Measurements from ENCODE around the gene MUC4. TPM values are rescaled to one million over a fixed set of nuclear protein-coding genes. Genes with fewer than 3 reads are reported as not detected.
"Not testable (repeated sequence)": the region's sequence is repeated elsewhere in the genome, so short reads cannot be mapped to it uniquely, and the experiment has no call there.

Gene MUC4
- total and polyA plus RNA-seq, 4 donors: 0.59 to 6.3 (median 2.0) TPM

DNA sequence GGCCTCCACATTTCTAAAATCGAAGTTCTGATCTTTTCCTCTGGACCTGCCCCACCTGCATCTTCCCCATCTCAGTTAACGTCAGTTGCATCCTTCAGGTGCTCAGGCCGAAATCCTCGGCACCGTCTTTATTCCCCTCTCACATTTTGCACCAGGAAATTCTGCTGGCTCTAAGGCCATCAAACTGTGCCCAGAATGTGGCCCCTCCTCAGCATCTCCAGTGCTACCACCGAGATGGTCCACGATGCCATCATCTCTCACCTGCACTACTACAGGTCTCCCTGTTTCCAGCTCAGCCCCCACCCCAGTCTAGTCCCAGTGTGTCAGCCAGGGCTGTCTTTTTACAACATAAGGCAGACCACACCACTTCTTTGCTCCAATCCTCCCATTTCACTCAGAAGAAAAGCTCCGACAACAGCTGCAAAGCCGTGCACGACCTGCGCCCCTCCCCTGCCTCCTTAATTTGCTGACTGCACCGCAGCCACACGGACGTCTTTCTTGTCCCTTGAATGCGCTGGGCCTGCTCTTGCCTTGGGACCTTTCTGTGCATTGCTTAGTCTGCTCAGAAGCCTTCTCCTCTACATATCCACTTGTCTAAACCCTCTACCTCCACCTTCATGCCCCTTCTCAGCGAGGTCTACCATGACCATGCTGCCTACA, 76.6 kb downstream of the MUC4 start:
- WGBS (ENCODE audit: insufficient coverage): 69% methylated on average over 15 of the region's 16 CpGs
- no peak overlapping the region for H3K27ac ChIP-seq (ENCODE audit: low read depth, low read length)
- peaks cover 3% of the 10 kb centered on the region for H3K4me1 ChIP-seq (ENCODE audit: control insufficient read depth, insufficient read depth, low read length)
- no peaks in the 10 kb centered on the region for H3K9me3 ChIP-seq (ENCODE audit: control insufficient read depth, insufficient read depth, low read length)
- H3K4me3 ChIP-seq (ENCODE audit: low read depth, low read length): no peak overlapping the region
- no peaks in the 10 kb centered on the region for H3K27me3 ChIP-seq (ENCODE audit: control insufficient read depth, insufficient read depth, low read length)
- peaks cover 15% of the 10 kb centered on the region for H3K36me3 ChIP-seq (ENCODE audit: control insufficient read depth, insufficient read depth, low read length)
- no peak for DNase-seq (ENCODE audit: low read depth in 4 of 6, low spot score in 6 of 6)

GRCh38 chr3:195732940-195733339, 78.8 kb downstream of the MUC4 start:
- Histone ChIP-seq H3K4me3 (ENCODE audit: low read depth, low read length) (no peak overlapping the region), H3K27me3 (ENCODE audit: control insufficient read depth, insufficient read depth, low read length) (no peaks in the 10 kb centered on the region), H3K4me1 (ENCODE audit: control insufficient read depth, insufficient read depth, low read length) (peaks cover 3% of the 10 kb centered on the region), H3K36me3 (ENCODE audit: control insufficient read depth, insufficient read depth, low read length) (peaks cover 19% of the 10 kb centered on the region), H3K9me3 (ENCODE audit: control insufficient read depth, insufficient read depth, low read length) (no peaks in the 10 kb centered on the region), H3K27ac (ENCODE audit: low read depth, low read length) (no peak overlapping the region)
- no peak for DNase-seq (ENCODE audit: low read depth in 4 of 6, low spot score in 6 of 6)
- WGBS (ENCODE audit: insufficient coverage): 70% methylated on average over 12 of the region's 12 CpGs

GRCh38 chr3:195731356-195731905, 80.3 kb downstream of the MUC4 start:
- 70% methylated on average over 11 of the region's 11 CpGs for WGBS (ENCODE audit: insufficient coverage)
- H3K36me3 ChIP-seq (ENCODE audit: control insufficient read depth, insufficient read depth, low read length): peaks cover 19% of the 10 kb centered on the region

DNA sequence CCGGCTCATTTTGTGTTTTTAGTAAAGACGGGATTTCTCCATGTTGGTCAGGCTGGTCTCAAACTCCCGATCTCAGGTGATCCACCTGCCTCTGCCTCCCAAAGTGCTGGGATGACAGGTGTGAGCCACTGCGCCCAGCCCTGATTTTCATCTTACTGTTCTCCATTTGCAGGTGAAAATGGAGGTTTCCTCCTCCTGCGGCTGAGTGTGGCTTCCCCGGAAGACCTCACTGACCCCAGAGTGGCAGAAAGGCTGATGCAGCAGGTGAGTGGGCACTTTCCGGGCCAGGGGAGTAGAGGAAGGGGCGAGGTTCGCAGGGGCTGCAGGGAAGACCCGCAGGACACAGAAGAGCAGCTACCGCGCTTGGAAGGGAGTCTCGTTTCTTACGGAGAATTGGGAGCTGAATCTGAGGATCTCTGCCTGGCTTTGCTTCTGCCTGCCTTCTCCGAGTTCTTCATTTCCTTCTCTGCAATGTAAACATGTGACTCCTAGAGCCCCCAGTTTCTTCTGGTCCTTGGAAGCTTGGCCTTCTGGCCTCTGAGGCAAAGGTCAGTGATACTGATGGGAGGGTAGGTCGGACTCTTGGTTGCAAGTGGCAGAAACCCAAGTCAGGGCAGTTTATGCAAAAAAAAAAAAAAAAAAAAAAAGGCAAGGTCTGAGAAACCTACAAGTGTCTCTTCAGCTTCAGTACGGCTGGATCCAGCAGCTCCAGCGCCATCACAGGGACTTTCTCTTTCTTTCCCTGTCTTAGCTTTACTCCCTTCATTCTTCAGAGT, 82.1 kb downstream of the MUC4 start:
- WGBS (ENCODE audit: insufficient coverage): 87% methylated on average over 18 of the region's 18 CpGs
- H3K4me3 ChIP-seq (ENCODE audit: low read depth, low read length): no peak overlapping the region
- H3K27me3 ChIP-seq (ENCODE audit: control insufficient read depth, insufficient read depth, low read length): no peaks in the 10 kb centered on the region
- no peak overlapping the region for H3K27ac ChIP-seq (ENCODE audit: low read depth, low read length)
- no peaks in the 10 kb centered on the region for H3K9me3 ChIP-seq (ENCODE audit: control insufficient read depth, insufficient read depth, low read length)
- DNase-seq (ENCODE audit: low read depth in 4 of 6, low spot score in 6 of 6): no peak
- H3K4me1 ChIP-seq (ENCODE audit: control insufficient read depth, insufficient read depth, low read length): peaks cover 3% of the 10 kb centered on the region
- H3K36me3 ChIP-seq (ENCODE audit: control insufficient read depth, insufficient read depth, low read length): peaks cover 15% of the 10 kb centered on the region

More at GRCh38 chr3:195731356-195731905, 80.3 kb downstream of the MUC4 start:
- H3K9me3 ChIP-seq (ENCODE audit: control insufficient read depth, insufficient read depth, low read length): no peaks in the 10 kb centered on the region
- H3K4me1 ChIP-seq (ENCODE audit: control insufficient read depth, insufficient read depth, low read length): peaks cover 3% of the 10 kb centered on the region
- no peak overlapping the region for H3K27ac ChIP-seq (ENCODE audit: low read depth, low read length)
- DNase-seq (ENCODE audit: low read depth in 4 of 6, low spot score in 6 of 6): no peak
- no peaks in the 10 kb centered on the region for H3K27me3 ChIP-seq (ENCODE audit: control insufficient read depth, insufficient read depth, low read length)
- H3K4me3 ChIP-seq (ENCODE audit: low read depth, low read length): no peak overlapping the region

- not testable (repeated sequence) for H3K9me3 ChIP-seq (ENCODE audit: control insufficient read depth, insufficient read depth, low read length); H3K27me3 ChIP-seq (ENCODE audit: control insufficient read depth, insufficient read depth, low read length); H3K27ac ChIP-seq (ENCODE audit: low read depth, low read length); DNase-seq (ENCODE audit: low read depth in 4 of 6, low spot score in 6 of 6); H3K4me3 ChIP-seq (ENCODE audit: low read depth, low read length); H3K4me1 ChIP-seq (ENCODE audit: control insufficient read depth, insufficient read depth, low read length)
- WGBS (ENCODE audit: insufficient coverage): no CpG with 5 or more reads among the region's 5 CpGs
- H3K36me3 ChIP-seq (ENCODE audit: control insufficient read depth, insufficient read depth, low read length): peaks cover 15% of the 10 kb centered on the region
These were observed 82.9 kb downstream of the MUC4 start for GRCh38 chr3:195728789-195729188.

GRCh38 chr3:195727606-195728195, 84.0 kb downstream of the MUC4 start:
- Histone ChIP-seq H3K9me3 (ENCODE audit: control insufficient read depth, insufficient read depth, low read length) (no peaks in the 10 kb centered on the region), H3K27ac (ENCODE audit: low read depth, low read length) (no peak overlapping the region), H3K36me3 (ENCODE audit: control insufficient read depth, insufficient read depth, low read length) (peaks cover 9% of the 10 kb centered on the region), H3K27me3 (ENCODE audit: control insufficient read depth, insufficient read depth, low read length) (no peaks in the 10 kb centered on the region), H3K4me3 (ENCODE audit: low read depth, low read length) (no peak overlapping the region), H3K4me1 (ENCODE audit: control insufficient read depth, insufficient read depth, low read length) (no peaks in the 10 kb centered on the region)
- peak in 3 of 6 donors; percentile 1 to 94 (median 62) for DNase-seq (ENCODE audit: low read depth in 4 of 6, low spot score in 6 of 6)
- WGBS (ENCODE audit: insufficient coverage): 25% methylated on average over 6 of the region's 7 CpGs

- H3K36me3 ChIP-seq (ENCODE audit: control insufficient read depth, insufficient read depth, low read length); DNase-seq (ENCODE audit: low read depth in 4 of 6, low spot score in 6 of 6); H3K4me3 ChIP-seq (ENCODE audit: low read depth, low read length); H3K27ac ChIP-seq (ENCODE audit: low read depth, low read length); H3K27me3 ChIP-seq (ENCODE audit: control insufficient read depth, insufficient read depth, low read length); H3K4me1 ChIP-seq (ENCODE audit: control insufficient read depth, insufficient read depth, low read length); H3K9me3 ChIP-seq (ENCODE audit: control insufficient read depth, insufficient read depth, low read length): not testable (repeated sequence)
- WGBS (ENCODE audit: insufficient coverage): 93% methylated on average over 29 of the region's 32 CpGs
These were observed 85.6 kb downstream of the MUC4 start for GRCh38 chr3:195725916-195726740.

- not testable (repeated sequence) for H3K27ac ChIP-seq (ENCODE audit: low read depth, low read length); H3K4me1 ChIP-seq (ENCODE audit: control insufficient read depth, insufficient read depth, low read length); H3K9me3 ChIP-seq (ENCODE audit: control insufficient read depth, insufficient read depth, low read length); DNase-seq (ENCODE audit: low read depth in 4 of 6, low spot score in 6 of 6); H3K4me3 ChIP-seq (ENCODE audit: low read depth, low read length); H3K36me3 ChIP-seq (ENCODE audit: control insufficient read depth, insufficient read depth, low read length); H3K27me3 ChIP-seq (ENCODE audit: control insufficient read depth, insufficient read depth, low read length)
- no CpG with 5 or more reads among the region's 13 CpGs for WGBS (ENCODE audit: insufficient coverage)
These were observed 87.4 kb downstream of the MUC4 start for GRCh38 chr3:195724363-195724762.

- H3K9me3 ChIP-seq (ENCODE audit: control insufficient read depth, insufficient read depth, low read length); H3K4me3 ChIP-seq (ENCODE audit: low read depth, low read length); H3K4me1 ChIP-seq (ENCODE audit: control insufficient read depth, insufficient read depth, low read length); H3K27me3 ChIP-seq (ENCODE audit: control insufficient read depth, insufficient read depth, low read length); H3K36me3 ChIP-seq (ENCODE audit: control insufficient read depth, insufficient read depth, low read length); H3K27ac ChIP-seq (ENCODE audit: low read depth, low read length); DNase-seq (ENCODE audit: low read depth in 4 of 6, low spot score in 6 of 6): not testable (repeated sequence)
- WGBS (ENCODE audit: insufficient coverage): 50% methylated on average over 3 of the region's 9 CpGs
These were observed 88.8 kb downstream of the MUC4 start for GRCh38 chr3:195722996-195723345.

All from spinal cord (tissue), 10 donors.